Heart left ventricle (tissue), 16 donors: ENCODE data around the gene ABCC11. TPM values are rescaled to one million over a fixed set of nuclear protein-coding genes. Genes with fewer than 3 reads are reported as not detected.

Experiments
- ATAC-seq, 4 donors: fragments of 200-7000 bp; cut with Tn5 transposase; one replicate each; pipeline ENCODE4 v1.9.1; 2020 to 2022; ENCODE audit warnings: moderate library complexity in 4 of 4, mild to moderate bottlenecking in 3 of 4, moderate number of reproducible peaks in 1 of 4
- DNase-seq, 5 donors: peaks; one replicate each; pipeline ENCODE4 v3.0.0-alpha.2; 2020
- H3K27ac ChIP-seq, 12 donors: fragments of 200-600 bp; sonication (generic) in 4 of 12; one replicate each; pipeline versions ENCODE4 v1.5.0 to v1.8.0; 2016 to 2022; ENCODE audit warnings: mild to moderate bottlenecking in 2 of 12
- H3K27me3 ChIP-seq, 9 donors: fragments of 200-600 bp; sonication (generic) in 2 of 9; one replicate each; pipeline versions ENCODE4 v1.5.1 to v1.8.0; 2016 to 2022; ENCODE audit warnings: mild to moderate bottlenecking in 3 of 9
- H3K36me3 ChIP-seq, 9 donors: fragments of 200-600 bp; sonication (generic) in 2 of 9; one replicate each; pipeline versions ENCODE4 v1.5.0 to v1.8.0; 2018 to 2022; ENCODE audit warnings: mild to moderate bottlenecking in 2 of 9
- H3K4me1 ChIP-seq, 12 donors: fragments of 200-600 bp; sonication (generic) in 4 of 12; one replicate each; pipeline versions ENCODE4 v1.5.0 to v1.8.0; 2016 to 2022; ENCODE audit warnings: mild to moderate bottlenecking in 3 of 12
- H3K4me3 ChIP-seq, 12 donors: fragments of 200-600 bp; sonication (generic) in 4 of 12; one replicate each; pipeline versions ENCODE4 v1.5.0 to v1.8.0; 2017 to 2022; ENCODE audit warnings: mild to moderate bottlenecking in 9 of 12, moderate library complexity in 4 of 12
- H3K9me3 ChIP-seq, 12 donors: fragments of 200-600 bp; sonication (generic) in 4 of 12; one replicate each; pipeline versions ENCODE4 v1.5.0 to v1.8.0; 2016 to 2022; ENCODE audit warnings: mild to moderate bottlenecking in 1 of 12
- CTCF ChIP-seq, 12 donors: fragments of 200-600 bp; sonication (generic) in 4 of 12; IDR thresholded peaks; one replicate each; pipeline versions ENCODE4 v1.5.0 to v1.8.0; 2018 to 2022; ENCODE audit warnings: antibody characterized with exemption in 12 of 12, mild to moderate bottlenecking in 5 of 12
- POLR2A ChIP-seq, 2 donors: fragments of 450-650 bp; IDR thresholded peaks; one replicate each; pipeline ENCODE4 v1.6.1; 2017; ENCODE audit warnings: antibody characterized with exemption in 2 of 2, mild to moderate bottlenecking in 2 of 2, moderate library complexity in 2 of 2
- WGBS, 4 donors: extraction: QIAGEN DNeasy Blood & Tissue Kit in 2 of 4; methylation state at CpG; one replicate each; pipeline versions ENCODE4 v1.1.5 to v1.1.7; 2013 to 2018; 5-methylcytosine and 5-hydroxymethylcytosine counted together
- intact Hi-C, 10 donors: fragments of 100-400 bp; cut with DNase I; formaldehyde crosslinking; loops; one replicate each; pipeline versions ENCODE4 v1.11.1 to v1.14.2; 2022
- polyA plus RNA-seq, 2 donors: library from polyadenylated mRNA; stranded (reverse); fragments of 200-250 nt; gene quantifications; one replicate each; pipeline ENCODE4 v1.2.3, GENCODE V29; 2013
- total RNA-seq, 9 donors: library from RNA; depleted of rRNA in 2 of 9; stranded (reverse); fragments of >200 nt in 2 of 9; fragmentation: NEBNext Ultra II Directional in 3 of 9; extraction: Animal tissue kit (Norgen Biotek cat#: 25700) in 3 of 9; gene quantifications; one replicate each; pipeline versions ENCODE4 v1.1.0 to v1.2.4, GENCODE V29; 2016 to 2023
- donor health status: ischemic (EF 13 %, LVEDD 7.1; RV severe dilation, severe dysfunction).
- donor health status: healthy with polysubstance abuse.
- donor health status: DM: no; HTN: yes; CAD: no.
- donor health status: DM: no; HTN: no; CAD: no.
- donor health status: ischemic (EF 25% LVEDD 6.9; RV normal size, moderate dysfunction).
- donor health status: ischemic (EF 25% LVEDD 5.7; RV mildly dilated, moderate dysfunction).
- donor health status: healthy.
- donor health status: DM: yes; HTN: yes; CAD: no.
- donor health status: ischemic (EF 35%, LVEDD 5.7; RV mildly dilated, moderate dysfunction).
- donor health status: nonischemic (EF 11% LVEDD 7.7; RV severe dilation, severe dysfunction).
- donor health status: DM: yes; HTN: yes; CAD: no.
- donor health status: PGD.
- donor health status: ischemic (EF 29% LVEDD 5.4; RV normal size, mild dysfunction).
- donor health status: nonischemic (EF 23%, LVEDD 6.1; RV moderate dilation, normal function).

Gene ABCC11
- total and polyA plus RNA-seq, 11 donors = 0.03 to 0.48 (median 0.20) TPM; not detected in 6

- H3K4me3 ChIP-seq = no peak overlapping the region
- H3K27ac ChIP-seq = no peak overlapping the region
- 43 to 56% (median 48%) methylated on average over 5 of the region's 5 CpGs for WGBS, 4 donors
- no peaks in the 10 kb centered on the region for H3K27me3 ChIP-seq
- H3K36me3 ChIP-seq = no peaks in the 10 kb centered on the region
- H3K9me3 ChIP-seq = no peaks in the 10 kb centered on the region
- ATAC-seq (no peak), DNase-seq (no peak)
- no peaks in the 10 kb centered on the region for H3K4me1 ChIP-seq
- intact Hi-C loops = no loop called here
- TF ChIP-seq CTCF (IDR thresholded peaks at IDR 0.05) (no peak), POLR2A (IDR thresholded peaks at IDR 0.05) (no peak)
Observed at GRCh38 chr16:48194828-48195556, 52.3 kb downstream of the ABCC11 start.

DNA sequence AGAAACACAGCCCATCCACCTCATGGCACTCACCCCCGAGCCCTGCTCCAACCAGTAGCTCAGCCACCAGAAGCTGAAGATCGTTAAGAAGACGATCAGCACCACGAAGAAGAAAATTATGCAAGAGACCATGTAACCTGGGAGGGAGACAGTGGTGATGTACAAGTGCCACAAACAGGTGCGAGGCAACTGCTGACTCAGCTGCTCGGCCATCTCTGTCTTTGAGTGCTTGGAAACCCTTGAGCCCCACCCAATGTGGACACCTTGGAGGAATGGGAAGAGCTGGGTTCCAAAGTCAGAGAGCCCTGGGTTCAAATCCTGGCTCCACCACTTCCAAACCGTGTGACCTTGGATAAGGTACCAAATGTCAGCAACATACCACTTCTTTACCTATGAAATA, 53.5 kb downstream of the ABCC11 start:
- no peaks in the 10 kb centered on the region for H3K9me3 ChIP-seq
- ATAC-seq (no peak), DNase-seq (no peak)
- H3K4me1 ChIP-seq = peaks cover 0 to 7% (median 0%) of the 10 kb centered on the region in 12 donors
- TF ChIP-seq POLR2A (IDR thresholded peaks at IDR 0.05) (no peak), CTCF (IDR thresholded peaks at IDR 0.05) (no peak)
- no peaks in the 10 kb centered on the region for H3K36me3 ChIP-seq
- WGBS, 4 donors = 87 to 95% (median 92%) methylated on average over 7 of the region's 7 CpGs
- intact Hi-C loops = no loop called here
- no peaks in the 10 kb centered on the region for H3K27me3 ChIP-seq
- no peak overlapping the region for H3K4me3 ChIP-seq
- no peak overlapping the region for H3K27ac ChIP-seq

DNA sequence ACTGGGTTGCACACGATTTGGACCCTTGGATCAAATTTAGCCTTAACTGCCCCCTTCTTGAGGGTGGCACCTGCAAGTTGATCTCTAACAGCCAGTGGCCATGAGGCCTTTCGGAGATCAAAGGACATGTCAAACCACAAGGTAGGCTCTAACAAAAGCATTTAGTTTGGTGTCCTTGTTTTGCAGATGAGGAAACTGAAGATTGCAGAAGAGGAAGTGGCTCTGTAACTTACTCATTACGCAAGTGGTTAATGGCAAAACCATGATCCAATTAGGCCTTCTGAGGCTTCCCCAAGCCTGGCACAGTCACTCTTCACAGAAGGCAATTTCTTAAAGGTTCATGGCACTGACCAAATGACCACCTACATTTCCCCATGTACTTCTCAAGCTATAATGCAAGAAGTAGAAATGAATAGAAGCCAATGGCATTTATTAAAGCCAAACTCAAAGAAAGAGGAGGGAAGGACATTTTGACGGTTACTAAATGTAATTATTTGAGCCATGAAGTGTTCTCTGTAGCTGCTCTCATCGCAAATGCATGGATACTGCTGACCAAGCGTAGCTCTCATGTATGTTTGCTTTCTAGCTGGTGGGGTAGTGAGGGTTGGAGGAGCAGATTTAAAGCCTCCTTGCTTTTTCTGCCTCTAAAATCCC, 58.8 kb downstream of the ABCC11 start:
- intact Hi-C loops = no loop called here
- Histone ChIP-seq H3K27ac (peak overlapping the region in 1 of 12 donors; percentile 38), H3K9me3 (no peaks in the 10 kb centered on the region), H3K36me3 (no peaks in the 10 kb centered on the region), H3K4me3 (no peak overlapping the region), H3K27me3 (no peaks in the 10 kb centered on the region), H3K4me1 (peaks cover 0 to 16% (median 0%) of the 10 kb centered on the region in 12 donors)
- DNase-seq (no peak), ATAC-seq (peak in 1 of 4 donors; percentile 52)
- WGBS, 4 donors = 79 to 90% (median 84%) methylated on average over 6 of the region's 6 CpGs
- no peak for TF ChIP-seq POLR2A (IDR thresholded peaks at IDR 0.05)
- no peak for TF ChIP-seq CTCF (IDR thresholded peaks at IDR 0.05)

GRCh38 chr16:48187779-48188178, 59.6 kb downstream of the ABCC11 start:
- Histone ChIP-seq H3K27me3 (no peaks in the 10 kb centered on the region), H3K9me3 (no peaks in the 10 kb centered on the region), H3K36me3 (no peaks in the 10 kb centered on the region), H3K4me3 (no peak overlapping the region), H3K4me1 (peaks cover 0 to 16% (median 0%) of the 10 kb centered on the region in 12 donors), H3K27ac (no peak overlapping the region)
- ATAC-seq = no peak
- intact Hi-C loops = no loop called here
- WGBS, 4 donors = 85 to 93% (median 87%) methylated on average over 4 of the region's 4 CpGs
- DNase-seq = no peak
- TF ChIP-seq CTCF (IDR thresholded peaks at IDR 0.05) = no peak
- no peak for TF ChIP-seq POLR2A (IDR thresholded peaks at IDR 0.05)
